ENCODE measurements around the gene VPS35L.

VPS35L gene

DNA sequence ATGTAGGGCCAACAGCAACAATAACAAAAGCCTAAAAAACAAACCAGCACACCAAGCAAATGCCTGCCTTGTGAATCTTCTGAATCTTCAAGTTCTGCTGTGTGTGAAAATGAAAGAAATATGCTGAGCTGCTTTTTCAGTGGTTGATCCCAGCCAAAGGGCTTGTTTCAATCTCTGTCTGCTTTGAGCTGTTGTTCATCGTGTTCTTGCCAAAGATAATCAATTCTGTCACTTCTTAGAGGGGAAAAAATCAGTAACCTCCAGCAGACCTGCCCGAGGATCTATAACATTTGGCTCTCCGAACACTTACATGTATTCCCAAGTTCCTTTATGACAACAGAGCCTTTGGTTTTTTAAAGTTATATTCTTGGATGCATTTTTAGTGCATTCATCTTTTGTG lies 65.9 kb downstream of the VPS35L start:
- H3F3A ChIP-seq (ENCODE audit: control insufficient read depth, insufficient read depth): no peaks in the 10 kb centered on the region
- no peak overlapping the region for H3K4me2 ChIP-seq (ENCODE audit: low read length)
- H3K36me3 ChIP-seq (ENCODE audit: control insufficient read depth, low read length): no peaks in the 10 kb centered on the region
- no peak overlapping the region for H3K27ac ChIP-seq (ENCODE audit: low read depth, low read length)
- no peak overlapping the region for H3K4me3 ChIP-seq (ENCODE audit: low read length)
- H3K79me2 ChIP-seq (ENCODE audit: control insufficient read depth, low read length): no peaks in the 10 kb centered on the region
- no peaks in the 10 kb centered on the region for H3K4me1 ChIP-seq (ENCODE audit: control insufficient read depth, low read length)
- no peaks in the 10 kb centered on the region for H3K9me2 ChIP-seq (replicated peaks; ENCODE audit: control insufficient read depth, low read length)
- H3K27me3 ChIP-seq (ENCODE audit: control insufficient read depth, low read length): no peaks in the 10 kb centered on the region
- TF ChIP-seq, protein P1, sequence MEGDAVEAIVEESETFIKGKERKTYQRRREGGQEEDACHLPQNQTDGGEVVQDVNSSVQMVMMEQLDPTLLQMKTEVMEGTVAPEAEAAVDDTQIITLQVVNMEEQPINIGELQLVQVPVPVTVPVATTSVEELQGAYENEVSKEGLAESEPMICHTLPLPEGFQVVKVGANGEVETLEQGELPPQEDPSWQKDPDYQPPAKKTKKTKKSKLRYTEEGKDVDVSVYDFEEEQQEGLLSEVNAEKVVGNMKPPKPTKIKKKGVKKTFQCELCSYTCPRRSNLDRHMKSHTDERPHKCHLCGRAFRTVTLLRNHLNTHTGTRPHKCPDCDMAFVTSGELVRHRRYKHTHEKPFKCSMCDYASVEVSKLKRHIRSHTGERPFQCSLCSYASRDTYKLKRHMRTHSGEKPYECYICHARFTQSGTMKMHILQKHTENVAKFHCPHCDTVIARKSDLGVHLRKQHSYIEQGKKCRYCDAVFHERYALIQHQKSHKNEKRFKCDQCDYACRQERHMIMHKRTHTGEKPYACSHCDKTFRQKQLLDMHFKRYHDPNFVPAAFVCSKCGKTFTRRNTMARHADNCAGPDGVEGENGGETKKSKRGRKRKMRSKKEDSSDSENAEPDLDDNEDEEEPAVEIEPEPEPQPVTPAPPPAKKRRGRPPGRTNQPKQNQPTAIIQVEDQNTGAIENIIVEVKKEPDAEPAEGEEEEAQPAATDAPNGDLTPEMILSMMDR (IDR thresholded peaks at IDR 0.05; ENCODE audit: low read depth, low read length, poor library complexity, severe bottlenecking): no peak
- TF ChIP-seq EZH2phosphoT487 (IDR thresholded peaks at IDR 0.05; ENCODE audit: borderline replicate concordance, low read length): no peak
- no peaks in the 10 kb centered on the region for H3K9me3 ChIP-seq (ENCODE audit: control insufficient read depth, insufficient read depth, low read length)
- H4K20me1 ChIP-seq (ENCODE audit: control insufficient read depth, insufficient read depth, low read depth, low read length): no peaks in the 10 kb centered on the region

DNA sequence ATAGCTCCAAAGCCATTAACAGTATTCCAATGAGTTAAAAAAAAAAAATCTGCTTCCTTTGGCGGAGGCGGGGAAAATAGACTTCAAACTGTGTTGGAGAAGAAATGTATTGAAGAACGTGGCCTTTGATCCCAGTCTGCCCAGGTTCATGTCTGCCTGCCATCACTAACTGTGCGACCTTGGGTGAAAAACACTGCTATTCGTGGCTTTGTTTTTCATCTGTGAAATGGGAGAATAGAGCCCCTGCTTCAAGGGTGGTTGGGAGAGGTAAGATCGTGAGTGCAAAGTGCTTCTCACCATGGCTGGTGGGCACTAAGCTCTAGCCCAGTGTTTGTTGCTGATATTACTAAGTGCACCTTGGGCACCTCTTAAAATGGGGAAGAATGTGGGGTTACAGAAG lies 69.5 kb downstream of the VPS35L start:
- no peak overlapping the region for H3K4me3 ChIP-seq (ENCODE audit: low read length)
- H3K36me3 ChIP-seq (ENCODE audit: control insufficient read depth, low read length): no peaks in the 10 kb centered on the region
- no peak overlapping the region for H3K27ac ChIP-seq (ENCODE audit: low read depth, low read length)
- H3K4me2 ChIP-seq (ENCODE audit: low read length): no peak overlapping the region
- no peaks in the 10 kb centered on the region for H3F3A ChIP-seq (ENCODE audit: control insufficient read depth, insufficient read depth)
- H3K4me1 ChIP-seq (ENCODE audit: control insufficient read depth, low read length): no peaks in the 10 kb centered on the region
- H3K79me2 ChIP-seq (ENCODE audit: control insufficient read depth, low read length): no peaks in the 10 kb centered on the region
- TF ChIP-seq EZH2phosphoT487 (IDR thresholded peaks at IDR 0.05; ENCODE audit: borderline replicate concordance, low read length): no peak
- TF ChIP-seq, protein P1 (IDR thresholded peaks at IDR 0.05; ENCODE audit: low read depth, low read length, poor library complexity, severe bottlenecking): no peak
- no peaks in the 10 kb centered on the region for H4K20me1 ChIP-seq (ENCODE audit: control insufficient read depth, insufficient read depth, low read depth, low read length)
- no peaks in the 10 kb centered on the region for H3K9me3 ChIP-seq (ENCODE audit: control insufficient read depth, insufficient read depth, low read length)
- H3K9me2 ChIP-seq (replicated peaks; ENCODE audit: control insufficient read depth, low read length): no peaks in the 10 kb centered on the region
- H3K27me3 ChIP-seq (ENCODE audit: control insufficient read depth, low read length): no peaks in the 10 kb centered on the region

DNA sequence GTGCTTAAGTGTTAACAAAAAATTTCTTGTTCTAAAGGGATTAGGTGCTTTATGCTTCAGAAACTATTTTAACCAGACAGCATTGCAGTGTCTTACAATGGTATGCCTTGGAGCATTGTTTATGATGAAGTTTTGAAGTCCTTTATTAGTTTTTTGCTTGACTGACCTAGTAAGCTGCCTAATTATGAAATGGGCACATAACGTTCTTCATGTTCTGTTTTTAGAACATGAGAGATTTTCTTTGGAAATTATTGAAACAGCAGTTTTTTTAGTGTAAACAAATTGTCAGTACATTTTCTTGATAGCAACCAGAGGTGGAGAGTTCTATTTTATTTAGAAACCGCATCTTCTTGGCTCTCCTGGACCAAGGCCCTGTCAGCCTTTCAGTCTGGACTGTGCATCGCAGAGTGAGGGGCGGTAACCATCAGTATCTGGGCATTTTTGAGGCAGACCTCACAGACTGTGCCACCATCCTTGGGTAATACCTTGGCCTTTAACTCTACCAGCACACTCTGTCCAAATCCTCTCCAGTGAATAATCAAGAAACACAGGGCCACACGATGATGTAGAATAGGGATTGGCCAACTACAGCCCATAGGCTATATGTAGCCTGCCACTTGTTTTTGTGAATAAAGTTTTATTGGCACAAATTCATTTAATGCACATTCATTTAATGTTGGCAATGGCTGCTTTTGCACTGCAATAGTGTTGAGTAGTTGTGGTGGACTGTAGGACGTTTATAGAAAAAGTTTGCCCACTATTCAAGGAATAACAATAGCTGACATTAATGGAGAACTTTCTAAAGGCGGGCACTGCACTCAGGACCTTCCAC lies 81.1 kb downstream of the VPS35L start:
- no peaks in the 10 kb centered on the region for H4K20me1 ChIP-seq (ENCODE audit: control insufficient read depth, insufficient read depth, low read depth, low read length)
- no peak overlapping the region for H3K27ac ChIP-seq (ENCODE audit: low read depth, low read length)
- no peaks in the 10 kb centered on the region for H3K9me2 ChIP-seq (replicated peaks; ENCODE audit: control insufficient read depth, low read length)
- H3F3A ChIP-seq (ENCODE audit: control insufficient read depth, insufficient read depth): no peaks in the 10 kb centered on the region
- no peaks in the 10 kb centered on the region for H3K4me1 ChIP-seq (ENCODE audit: control insufficient read depth, low read length)
- no peaks in the 10 kb centered on the region for H3K9me3 ChIP-seq (ENCODE audit: control insufficient read depth, insufficient read depth, low read length)
- H3K27me3 ChIP-seq (ENCODE audit: control insufficient read depth, low read length): no peaks in the 10 kb centered on the region
- no peak overlapping the region for H3K4me2 ChIP-seq (ENCODE audit: low read length)
- no peaks in the 10 kb centered on the region for H3K36me3 ChIP-seq (ENCODE audit: control insufficient read depth, low read length)
- H3K4me3 ChIP-seq (ENCODE audit: low read length): no peak overlapping the region
- no peak for TF ChIP-seq EZH2phosphoT487 (IDR thresholded peaks at IDR 0.05; ENCODE audit: borderline replicate concordance, low read length)
- TF ChIP-seq, protein P1 (IDR thresholded peaks at IDR 0.05; ENCODE audit: low read depth, low read length, poor library complexity, severe bottlenecking): no peak
- no peaks in the 10 kb centered on the region for H3K79me2 ChIP-seq (ENCODE audit: control insufficient read depth, low read length)

Measured in DOHH2 (cell line).